Tibial nerve (tissue), 4 donors: ENCODE results near the gene ZFX. TPM values are rescaled to one million over a fixed set of nuclear protein-coding genes. Genes with fewer than 3 reads are reported as not detected.

ENCODE experiments used
- DNase-seq, 2 donors: peaks; one replicate each; pipeline ENCODE4 v3.0.0-alpha.2; 2019; ENCODE audit warnings: low spot score in 2 of 2
- H3K27ac ChIP-seq, 4 donors: fragments of 200-600 bp; sonication (generic) in 3 of 4; one replicate each; pipeline ENCODE4 v1.5.1; 2017 to 2019; ENCODE audit warnings: mild to moderate bottlenecking in 1 of 4
- H3K27me3 ChIP-seq, 2 donors: fragments of 200-600 bp; sonication (generic) in 1 of 2; one replicate each; pipeline versions ENCODE4 v1.5.1 to v1.6.0; 2017 to 2019
- H3K36me3 ChIP-seq, 3 donors: fragments of 200-600 bp; sonication (generic); one replicate each; pipeline ENCODE4 v1.5.1; 2018 to 2019
- H3K4me1 ChIP-seq, 4 donors: fragments of 200-600 bp; sonication (generic) in 3 of 4; one replicate each; pipeline ENCODE4 v1.5.1; 2017 to 2019
- H3K4me3 ChIP-seq, 4 donors: fragments of 200-600 bp; sonication (generic) in 3 of 4; one replicate each; pipeline ENCODE4 v1.5.1; 2017 to 2019; ENCODE audit warnings: mild to moderate bottlenecking in 1 of 4, moderate library complexity in 1 of 4
- H3K9me3 ChIP-seq, 4 donors: fragments of 200-600 bp; sonication (generic) in 3 of 4; one replicate each; pipeline ENCODE4 v1.5.1; 2017 to 2019
- EP300 ChIP-seq, 2 donors: sonication (generic); formaldehyde crosslinking; IDR thresholded peaks; one replicate each; pipeline ENCODE4 v1.6.1; 2017; ENCODE audit warnings: antibody characterized with exemption in 2 of 2, mild to moderate bottlenecking in 1 of 2
- POLR2A ChIP-seq, 2 donors: fragments of 450-650 bp; IDR thresholded peaks; one replicate each; pipeline ENCODE4 v1.6.1; 2017; ENCODE audit warnings: antibody characterized with exemption in 2 of 2, mild to moderate bottlenecking in 2 of 2, moderate library complexity in 2 of 2
- WGBS, 2 donors: methylation state at CpG; one replicate each; pipeline ENCODE4 v1.1.5; 2018; 5-methylcytosine and 5-hydroxymethylcytosine counted together
- total RNA-seq, 4 donors: library from RNA; depleted of rRNA; stranded (reverse); fragments of >200 nt; gene quantifications; one replicate each; pipeline ENCODE4 v1.1.0, GENCODE V29; 2016
- TF ChIP-seq, protein P1 (sequence below), 5 experiments: fragments of 200-600 bp in 3 of 5; fragments of 450-650 bp in 2 of 5; sonication (generic) in 3 of 5; IDR thresholded peaks; one replicate each; pipeline ENCODE4 v1.5.1; 2016 to 2019; ENCODE audit warnings: antibody characterized with exemption in 5 of 5, mild to moderate bottlenecking in 3 of 5, moderate library complexity in 2 of 5

Gene ZFX
- total RNA-seq, 4 donors from 2014 or later = 30.4 to 136 (median 33.3) TPM

- TF ChIP-seq POLR2A (IDR thresholded peaks at IDR 0.05) (no peak), EP300 (IDR thresholded peaks at IDR 0.05) (no peak)
- TF ChIP-seq, protein P1, sequence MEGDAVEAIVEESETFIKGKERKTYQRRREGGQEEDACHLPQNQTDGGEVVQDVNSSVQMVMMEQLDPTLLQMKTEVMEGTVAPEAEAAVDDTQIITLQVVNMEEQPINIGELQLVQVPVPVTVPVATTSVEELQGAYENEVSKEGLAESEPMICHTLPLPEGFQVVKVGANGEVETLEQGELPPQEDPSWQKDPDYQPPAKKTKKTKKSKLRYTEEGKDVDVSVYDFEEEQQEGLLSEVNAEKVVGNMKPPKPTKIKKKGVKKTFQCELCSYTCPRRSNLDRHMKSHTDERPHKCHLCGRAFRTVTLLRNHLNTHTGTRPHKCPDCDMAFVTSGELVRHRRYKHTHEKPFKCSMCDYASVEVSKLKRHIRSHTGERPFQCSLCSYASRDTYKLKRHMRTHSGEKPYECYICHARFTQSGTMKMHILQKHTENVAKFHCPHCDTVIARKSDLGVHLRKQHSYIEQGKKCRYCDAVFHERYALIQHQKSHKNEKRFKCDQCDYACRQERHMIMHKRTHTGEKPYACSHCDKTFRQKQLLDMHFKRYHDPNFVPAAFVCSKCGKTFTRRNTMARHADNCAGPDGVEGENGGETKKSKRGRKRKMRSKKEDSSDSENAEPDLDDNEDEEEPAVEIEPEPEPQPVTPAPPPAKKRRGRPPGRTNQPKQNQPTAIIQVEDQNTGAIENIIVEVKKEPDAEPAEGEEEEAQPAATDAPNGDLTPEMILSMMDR (IDR thresholded peaks at IDR 0.05) = no peak
- Histone ChIP-seq H3K36me3 (peaks cover 0 to 46% (median 0%) of the 10 kb centered on the region in 3 donors), H3K4me3 (no peak overlapping the region), H3K27ac (no peak overlapping the region), H3K9me3 (no peaks in the 10 kb centered on the region), H3K27me3 (no peaks in the 10 kb centered on the region), H3K4me1 (peaks cover 2 to 18% (median 6%) of the 10 kb centered on the region in 4 donors)
- WGBS, 2 donors = 76 to 86% methylated on average over 10 to 11 of the region's 11 CpGs
- DNase-seq = no peak
Observed at GRCh38 chrX:24173115-24173847, 23.8 kb downstream of the ZFX start.

GRCh38 chrX:24175276-24175675 lies 25.7 kb downstream of the ZFX start:
- Histone ChIP-seq H3K27me3 (no peaks in the 10 kb centered on the region), H3K4me1 (peaks cover 0 to 5% (median 2%) of the 10 kb centered on the region in 4 donors), H3K36me3 (peaks cover 0 to 60% (median 4%) of the 10 kb centered on the region in 3 donors), H3K4me3 (no peak overlapping the region), H3K27ac (no peak overlapping the region), H3K9me3 (no peaks in the 10 kb centered on the region)
- TF ChIP-seq EP300 (IDR thresholded peaks at IDR 0.05) (no peak), POLR2A (IDR thresholded peaks at IDR 0.05) (no peak)
- TF ChIP-seq, protein P1 (IDR thresholded peaks at IDR 0.05) = no peak
- no peak for DNase-seq
- WGBS, 2 donors = 70% methylated on average over 1 of the region's 1 CpG

GRCh38 chrX:24178441-24178840 lies 28.9 kb downstream of the ZFX start:
- H3K27ac ChIP-seq = no peak overlapping the region
- no peaks in the 10 kb centered on the region for H3K9me3 ChIP-seq
- no peak overlapping the region for H3K4me3 ChIP-seq
- no peak for TF ChIP-seq POLR2A (IDR thresholded peaks at IDR 0.05)
- TF ChIP-seq, protein P1 (IDR thresholded peaks at IDR 0.05) = no peak
- no peak for TF ChIP-seq EP300 (IDR thresholded peaks at IDR 0.05)
- peaks cover 0 to 59% (median 4%) of the 10 kb centered on the region in 3 donors for H3K36me3 ChIP-seq
- H3K4me1 ChIP-seq = no peaks in the 10 kb centered on the region
- no peaks in the 10 kb centered on the region for H3K27me3 ChIP-seq
- no peak for DNase-seq
- WGBS, 2 donors = 95 to 99% methylated on average over 7 to 8 of the region's 8 CpGs

GRCh38 chrX:24184018-24184417 lies 34.5 kb downstream of the ZFX start:
- H3K4me1 ChIP-seq = no peaks in the 10 kb centered on the region
- no peak for DNase-seq
- TF ChIP-seq EP300 (IDR thresholded peaks at IDR 0.05) (no peak), POLR2A (IDR thresholded peaks at IDR 0.05) (no peak)
- TF ChIP-seq, protein P1 (IDR thresholded peaks at IDR 0.05) = no peak
- H3K27me3 ChIP-seq = no peaks in the 10 kb centered on the region
- no peak overlapping the region for H3K27ac ChIP-seq
- no peaks in the 10 kb centered on the region for H3K9me3 ChIP-seq
- no peak overlapping the region for H3K4me3 ChIP-seq
- peaks cover 0 to 14% (median 4%) of the 10 kb centered on the region in 3 donors for H3K36me3 ChIP-seq
- WGBS, 2 donors = 92 to 94% methylated on average over 5 of the region's 5 CpGs

GRCh38 chrX:24186483-24186882 lies 37.0 kb downstream of the ZFX start:
- TF ChIP-seq EP300 (IDR thresholded peaks at IDR 0.05) (no peak), POLR2A (IDR thresholded peaks at IDR 0.05) (no peak)
- TF ChIP-seq, protein P1 (IDR thresholded peaks at IDR 0.05) = no peak
- H3K27ac ChIP-seq = no peak overlapping the region
- H3K36me3 ChIP-seq = no peaks in the 10 kb centered on the region
- no peaks in the 10 kb centered on the region for H3K9me3 ChIP-seq
- H3K4me3 ChIP-seq = no peak overlapping the region
- DNase-seq = no peak
- no peaks in the 10 kb centered on the region for H3K27me3 ChIP-seq
- no peaks in the 10 kb centered on the region for H3K4me1 ChIP-seq
- 92% methylated on average over 4 of the region's 4 CpGs for WGBS, 2 donors
